GM12873 (cell line): ENCODE data around the gene FUBP1.

Experiments used
- CTCF ChIP-seq: IDR thresholded peaks from 2 replicates; pipeline ENCODE4 v1.5.1; 2012; ENCODE audit warnings: low read depth, mild to moderate bottlenecking, moderate library complexity, low read length, control low read depth; ENCODE audit not compliant: insufficient read depth; ENCODE audit errors: missing control alignments

Gene FUBP1

GRCh38 chr1:77983997-77984355 lies 5.1 kb upstream of the FUBP1 start:
- TF ChIP-seq CTCF: no peak

GRCh38 chr1:77978293-77978968 lies 441 bp downstream of the FUBP1 start:
- no peak for TF ChIP-seq CTCF

GRCh38 chr1:77977989-77978292 lies 931 bp downstream of the FUBP1 start:
- TF ChIP-seq CTCF: no peak

GRCh38 chr1:77976433-77977076 lies 2.3 kb downstream of the FUBP1 start:
- TF ChIP-seq CTCF: no peak

- TF ChIP-seq CTCF: no peak
These were observed 3.0 kb downstream of the FUBP1 start for GRCh38 chr1:77975907-77976306.

GRCh38 chr1:77975386-77975785 lies 3.5 kb downstream of the FUBP1 start:
- TF ChIP-seq CTCF: no peak

GRCh38 chr1:77972080-77972479 lies 6.8 kb downstream of the FUBP1 start:
- no peak for TF ChIP-seq CTCF

- TF ChIP-seq CTCF: no peak
These were observed 8.7 kb downstream of the FUBP1 start for GRCh38 chr1:77970192-77970591.
